WTC11 (cell line): ENCODE data around the gene HP1BP3. TPM values are rescaled to one million over a fixed set of nuclear protein-coding genes. Genes with fewer than 3 reads are reported as not detected.

Source experiments
- ATAC-seq: fragments of 200-7000 bp; cut with Tn5 transposase; 2 replicates; pipeline ENCODE4 v1.10.0; 2021; ENCODE audit warnings: mild to moderate bottlenecking, moderate library complexity
- CTCF ChIA-PET: fragments of 300-600 bp; sonication (Branson Sonifier 250); formaldehyde crosslinking; loops from one replicate; lab custom pipeline; 2021; ENCODE audit warnings: antibody characterized with exemption; lab: Charles Lee
- POLR2A ChIA-PET: fragments of 350-600 bp; sonication (Branson Sonifier 250); formaldehyde crosslinking; loops from one replicate; lab custom pipeline; 2021; ENCODE audit warnings: antibody characterized with exemption; lab: Charles Lee
- DNase-seq: peaks from one replicate; pipeline ENCODE4 v3.0.0; 2021; ENCODE audit warnings: low spot score
- H3K27ac Mint-ChIP-seq: 2 replicates; pipeline ENCODE4 v1.8.0; 2021; ENCODE audit warnings: mixed read lengths
- H3K27me3 Mint-ChIP-seq: 2 replicates; pipeline ENCODE4 v1.8.0; 2021; ENCODE audit warnings: low read depth, mild to moderate bottlenecking, moderate library complexity, mixed read lengths
- H3K36me3 Mint-ChIP-seq: 2 replicates; pipeline ENCODE4 v1.8.0; 2021; ENCODE audit warnings: mixed read lengths
- H3K4me1 Mint-ChIP-seq: 2 replicates; pipeline ENCODE4 v1.8.0; 2022; ENCODE audit warnings: mixed read lengths
- H3K4me3 Mint-ChIP-seq: 2 replicates; pipeline ENCODE4 v1.8.0; 2021; ENCODE audit warnings: mild to moderate bottlenecking, moderate library complexity, mixed read lengths
- H3K9me3 Mint-ChIP-seq: 2 replicates; pipeline ENCODE4 v1.8.0; 2021; ENCODE audit warnings: mixed read lengths
- ATF3 ChIP-seq: sonication (generic); formaldehyde crosslinking; conservative IDR thresholded peaks from 2 replicates; pipeline ENCODE4 v1.8.1; 2022; ENCODE audit warnings: mild to moderate bottlenecking, missing genetic modification reagents
- ELF4 ChIP-seq: sonication (generic); formaldehyde crosslinking; IDR thresholded peaks from 2 replicates; pipeline ENCODE4 v1.8.1; 2022; ENCODE audit warnings: low read depth, mild to moderate bottlenecking, moderate library complexity, missing genetic modification reagents
- ERG ChIP-seq: fragments of 250-450 bp; sonication (Bioruptor Pico); IDR thresholded peaks from 2 replicates; pipeline ENCODE4 v1.8.0; 2021; ENCODE audit warnings: mild to moderate bottlenecking
- ESRRA ChIP-seq: sonication (generic); formaldehyde crosslinking; IDR thresholded peaks from 2 replicates; pipeline ENCODE4 v1.8.1; 2022; ENCODE audit warnings: mild to moderate bottlenecking, missing genetic modification reagents, borderline replicate concordance
- GABPB1 ChIP-seq: sonication (generic); formaldehyde crosslinking; IDR thresholded peaks from 2 replicates; pipeline ENCODE4 v1.8.1; 2023; ENCODE audit warnings: mild to moderate bottlenecking, missing genetic modification reagents
- IRF2 ChIP-seq: sonication (generic); formaldehyde crosslinking; IDR thresholded peaks from 2 replicates; pipeline ENCODE4 v1.8.0; 2022; ENCODE audit warnings: low read depth, missing genetic modification reagents, borderline replicate concordance
- JUN ChIP-seq: sonication (generic); formaldehyde crosslinking; IDR thresholded peaks from 2 replicates; pipeline ENCODE4 v1.8.0; 2023; ENCODE audit warnings: mild to moderate bottlenecking, missing genetic modification reagents
- NR2C2 ChIP-seq: sonication (generic); formaldehyde crosslinking; IDR thresholded peaks from 2 replicates; pipeline ENCODE4 v1.8.0; 2022; ENCODE audit warnings: mild to moderate bottlenecking, missing genetic modification reagents
- NR3C1 ChIP-seq: sonication (generic); formaldehyde crosslinking; conservative IDR thresholded peaks from 2 replicates; pipeline ENCODE4 v1.8.1; 2023; ENCODE audit warnings: low read depth, mild to moderate bottlenecking, missing genetic modification reagents
- OVOL2 ChIP-seq: fragments of 250-450 bp; sonication (Bioruptor Pico); IDR thresholded peaks from 2 replicates; pipeline ENCODE4 v1.9.0; 2021; ENCODE audit warnings: mild to moderate bottlenecking, borderline replicate concordance
- PRRX2 ChIP-seq: fragments of 250-450 bp; sonication (Bioruptor Pico); IDR thresholded peaks from 2 replicates; pipeline ENCODE4 v1.8.0; 2021; ENCODE audit warnings: mild to moderate bottlenecking
- SMAD4 ChIP-seq: sonication (generic); formaldehyde crosslinking; IDR thresholded peaks from 2 replicates; pipeline ENCODE4 v1.8.0; 2022; ENCODE audit warnings: mild to moderate bottlenecking, missing genetic modification reagents
- SOX15 ChIP-seq: fragments of 250-450 bp; sonication (Bioruptor Pico); IDR thresholded peaks from 2 replicates; pipeline ENCODE4 v1.9.0; 2021; ENCODE audit warnings: mild to moderate bottlenecking
- ZBTB21 ChIP-seq: sonication (generic); formaldehyde crosslinking; IDR thresholded peaks from 2 replicates; pipeline ENCODE4 v1.8.1; 2023; ENCODE audit warnings: mild to moderate bottlenecking, missing genetic modification reagents, borderline replicate concordance
- ZBTB43 ChIP-seq: sonication (generic); formaldehyde crosslinking; IDR thresholded peaks from 2 replicates; pipeline ENCODE4 v1.8.1; 2023; ENCODE audit warnings: mild to moderate bottlenecking, missing genetic modification reagents
- ZNF121 ChIP-seq: sonication (generic); formaldehyde crosslinking; IDR thresholded peaks from 2 replicates; pipeline ENCODE4 v1.8.0; 2023; ENCODE audit warnings: missing genetic modification reagents
- ZNF219 ChIP-seq: sonication (generic); formaldehyde crosslinking; IDR thresholded peaks from 2 replicates; pipeline ENCODE4 v1.8.0; 2023; ENCODE audit warnings: missing genetic modification reagents, mild to moderate bottlenecking, borderline replicate concordance
- ZNF317 ChIP-seq: sonication (generic); formaldehyde crosslinking; IDR thresholded peaks from 2 replicates; pipeline ENCODE4 v1.8.1; 2023; ENCODE audit warnings: low read depth, mild to moderate bottlenecking, moderate library complexity, missing genetic modification reagents, borderline replicate concordance
- ZNF396 ChIP-seq: fragments of 250-450 bp; sonication (Bioruptor Pico); IDR thresholded peaks from 2 replicates; pipeline ENCODE4 v1.8.0; 2021; ENCODE audit warnings: mild to moderate bottlenecking, moderate library complexity, borderline replicate concordance
- ZNF425 ChIP-seq: fragments of 250-450 bp; sonication (Bioruptor Pico); conservative IDR thresholded peaks from 2 replicates; pipeline ENCODE4 v1.9.0; 2021; ENCODE audit warnings: mild to moderate bottlenecking
- ZSCAN18 ChIP-seq: fragments of 250-450 bp; sonication (Bioruptor Pico); IDR thresholded peaks from 2 replicates; pipeline ENCODE4 v2.1.2; 2022; ENCODE audit warnings: mild to moderate bottlenecking, moderate library complexity
- total RNA-seq: library from RNA; stranded (reverse); gene quantifications from 3 replicates; pipeline ENCODE4 v1.2.3, GENCODE V29; 2021
- TF ChIP-seq, protein P1 (sequence below): sonication (generic); formaldehyde crosslinking; IDR thresholded peaks from 2 replicates; pipeline ENCODE4 v1.8.0; 2022; ENCODE audit warnings: mild to moderate bottlenecking, missing genetic modification reagents
- TF ChIP-seq, protein P2 (sequence below): sonication (generic); formaldehyde crosslinking; IDR thresholded peaks from 2 replicates; pipeline ENCODE4 v1.8.1; 2022; ENCODE audit warnings: mild to moderate bottlenecking, moderate library complexity, missing genetic modification reagents

HP1BP3 gene
- total RNA-seq, 1 experiment from 2014 or later = 121 TPM

DNA sequence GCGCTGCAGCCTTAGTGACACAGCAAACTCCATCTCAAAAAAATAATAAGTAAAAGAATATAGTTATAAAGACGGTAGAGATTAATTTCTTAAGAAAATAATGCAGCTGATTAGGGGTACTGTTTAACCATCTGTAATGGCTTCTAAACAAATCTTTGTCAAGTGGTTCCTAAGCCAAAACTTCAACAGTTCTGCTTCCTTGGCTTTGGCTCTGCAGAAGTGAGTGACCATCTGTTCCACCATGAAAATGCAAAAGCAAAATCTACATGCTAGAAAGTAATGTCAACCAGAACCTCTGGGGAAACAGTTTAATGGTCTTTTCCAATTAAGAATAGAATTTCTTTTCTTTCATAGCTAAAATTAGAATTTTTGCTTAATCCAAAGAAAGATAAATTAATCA is 46.3 kb downstream of the HP1BP3 start:
- no peak overlapping the region for H3K27ac Mint-ChIP-seq
- peaks cover 31% of the 10 kb centered on the region for H3K36me3 Mint-ChIP-seq
- no peaks in the 10 kb centered on the region for H3K9me3 Mint-ChIP-seq
- peaks cover 3% of the 10 kb centered on the region for H3K27me3 Mint-ChIP-seq
- POLR2A ChIA-PET = no interaction called here
- no peaks in the 10 kb centered on the region for H3K4me1 Mint-ChIP-seq
- ATAC-seq = no peak
- no peak overlapping the region for H3K4me3 Mint-ChIP-seq
- TF ChIP-seq ZSCAN18 (CRISPR knock-in tag) = no peak
- no peak for TF ChIP-seq ZBTB21 (CRISPR knock-in tag)
- TF ChIP-seq, protein P1, sequence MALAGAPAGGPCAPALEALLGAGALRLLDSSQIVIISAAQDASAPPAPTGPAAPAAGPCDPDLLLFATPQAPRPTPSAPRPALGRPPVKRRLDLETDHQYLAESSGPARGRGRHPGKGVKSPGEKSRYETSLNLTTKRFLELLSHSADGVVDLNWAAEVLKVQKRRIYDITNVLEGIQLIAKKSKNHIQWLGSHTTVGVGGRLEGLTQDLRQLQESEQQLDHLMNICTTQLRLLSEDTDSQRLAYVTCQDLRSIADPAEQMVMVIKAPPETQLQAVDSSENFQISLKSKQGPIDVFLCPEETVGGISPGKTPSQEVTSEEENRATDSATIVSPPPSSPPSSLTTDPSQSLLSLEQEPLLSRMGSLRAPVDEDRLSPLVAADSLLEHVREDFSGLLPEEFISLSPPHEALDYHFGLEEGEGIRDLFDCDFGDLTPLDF (CRISPR knock-in tag) = no peak
- no peak for TF ChIP-seq ZNF121 (CRISPR knock-in tag)
- TF ChIP-seq ZNF219 (CRISPR knock-in tag) = no peak
- TF ChIP-seq SOX15 = no peak
- no peak for TF ChIP-seq ERG (CRISPR knock-in tag)
- TF ChIP-seq ZNF425 (CRISPR knock-in tag) = no peak
- no peak for TF ChIP-seq ZNF396 (CRISPR knock-in tag)
- no peak for TF ChIP-seq ESRRA (CRISPR knock-in tag)
- TF ChIP-seq SMAD4 (CRISPR knock-in tag) = no peak
- TF ChIP-seq NR3C1 (CRISPR knock-in tag) = no peak
- no peak for TF ChIP-seq JUN (CRISPR knock-in tag)
- no peak for TF ChIP-seq ATF3 (CRISPR knock-in tag)
- TF ChIP-seq NR2C2 (CRISPR knock-in tag) = no peak
- no peak for DNase-seq
- CTCF ChIA-PET = interaction anchor here (1.8 kb wide), 1 partner anchor 44 kb away, joined by 7 read pairs; no protein-coding TSS in a partner anchor

DNA sequence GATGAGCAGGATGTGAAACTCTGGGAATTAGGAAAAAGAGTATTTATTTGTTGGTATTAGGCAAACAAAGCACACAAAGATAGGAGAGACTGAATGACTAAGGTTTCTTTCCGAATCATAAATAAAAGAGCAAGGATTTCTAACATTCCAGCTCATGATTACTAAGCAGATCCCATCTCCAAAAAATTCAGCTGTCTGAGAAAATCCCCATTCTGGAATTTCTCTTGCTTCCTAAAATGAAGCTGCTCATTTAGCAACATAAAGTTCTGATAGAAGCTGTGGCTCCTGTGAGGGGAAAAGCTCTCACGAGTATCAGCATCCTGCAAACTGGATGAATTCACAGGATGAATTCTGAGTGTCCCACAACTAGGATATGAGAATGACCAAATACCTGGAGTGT is 47.9 kb downstream of the HP1BP3 start:
- H3K4me1 Mint-ChIP-seq = no peaks in the 10 kb centered on the region
- no peak for TF ChIP-seq ZNF121 (CRISPR knock-in tag)
- TF ChIP-seq ELF4 = no peak
- no peak for TF ChIP-seq PRRX2
- TF ChIP-seq IRF2 (CRISPR knock-in tag) = no peak
- TF ChIP-seq ZNF317 = no peak
- TF ChIP-seq OVOL2 (CRISPR knock-in tag) = no peak
- TF ChIP-seq GABPB1 = no peak
- TF ChIP-seq, protein P2, sequence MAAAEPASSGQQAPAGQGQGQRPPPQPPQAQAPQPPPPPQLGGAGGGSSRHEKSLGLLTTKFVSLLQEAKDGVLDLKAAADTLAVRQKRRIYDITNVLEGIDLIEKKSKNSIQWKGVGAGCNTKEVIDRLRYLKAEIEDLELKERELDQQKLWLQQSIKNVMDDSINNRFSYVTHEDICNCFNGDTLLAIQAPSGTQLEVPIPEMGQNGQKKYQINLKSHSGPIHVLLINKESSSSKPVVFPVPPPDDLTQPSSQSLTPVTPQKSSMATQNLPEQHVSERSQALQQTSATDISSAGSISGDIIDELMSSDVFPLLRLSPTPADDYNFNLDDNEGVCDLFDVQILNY (CRISPR knock-in tag) = no peak
- TF ChIP-seq ZBTB43 = no peak

More for the DNA sequence above, 47.9 kb downstream of the HP1BP3 start:
- ChIA-PET CTCF (interaction anchor here (1.2 to 1.8 kb wide), 2 partner anchors 42 kb away, joined by 3 to 7 read pairs; no protein-coding TSS in a partner anchor), POLR2A (no interaction called here)
- Mint-ChIP-seq H3K4me3 (no peak overlapping the region), H3K27me3 (peaks cover 16% of the 10 kb centered on the region), H3K9me3 (no peaks in the 10 kb centered on the region), H3K27ac (peak overlapping the region; percentile 32; the same call in 1 of the 2 replicates), H3K36me3 (peaks cover 15% of the 10 kb centered on the region)
- ATAC-seq (no peak), DNase-seq (no peak)
